HG02943 (cell line): Measurements from ENCODE around the gene DNPEP.

Experiments
- ATAC-seq: cut with Tn5 transposase; IDR thresholded peaks from one replicate; pipeline ENCODE4 v1.9.1; 2021; ENCODE audit warnings: mild to moderate bottlenecking, low read depth, moderate library complexity; ENCODE audit not compliant: unreplicated experiment

The DNPEP gene

DNA sequence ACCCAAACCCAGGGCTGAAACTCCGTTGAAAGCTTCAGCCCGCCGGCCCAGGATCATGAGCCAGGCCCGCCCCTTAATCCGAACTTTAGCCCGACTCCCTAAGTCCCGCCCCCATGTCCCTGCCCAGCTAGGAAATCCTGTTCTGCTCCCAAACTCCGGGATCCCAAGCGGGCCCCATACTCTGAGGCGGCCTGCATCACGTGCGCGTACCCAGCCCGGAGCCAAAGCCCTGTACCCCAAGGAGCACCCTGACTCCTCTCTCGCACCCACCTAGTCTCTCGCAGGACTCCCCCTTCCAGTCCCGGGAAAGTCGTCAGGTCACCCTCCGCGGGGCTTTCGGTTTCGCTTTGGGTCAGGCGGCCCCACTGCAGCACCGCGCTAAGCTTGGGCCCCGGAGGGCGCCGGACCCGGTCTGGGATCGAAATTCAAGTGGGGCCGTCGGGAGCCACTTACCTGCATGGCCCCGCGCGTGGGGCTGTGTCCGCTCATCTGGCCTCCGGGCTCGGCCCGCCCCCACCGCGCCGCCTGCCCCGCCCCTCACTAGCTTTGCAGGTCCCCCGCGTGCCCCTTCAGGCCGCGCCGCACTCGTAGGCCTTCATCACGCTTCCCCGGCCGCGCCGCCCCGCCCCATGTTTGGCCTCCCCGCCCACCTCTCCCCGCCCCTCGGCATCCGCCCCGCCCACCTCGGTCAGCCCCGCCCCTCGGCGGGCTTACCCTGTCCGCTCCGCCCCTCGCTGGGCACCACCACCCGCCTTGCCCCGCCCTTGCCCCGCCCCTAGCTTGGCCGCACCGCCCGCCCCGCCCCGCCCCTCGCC, at the start of gene DNPEP:
Gene DNPEP, minus strand, starts transcription at position 607 of the 815 bp plus-strand sequence. Its CDS starts 118 bp downstream, at position 489.
- peak; percentile 59 for ATAC-seq

DNA sequence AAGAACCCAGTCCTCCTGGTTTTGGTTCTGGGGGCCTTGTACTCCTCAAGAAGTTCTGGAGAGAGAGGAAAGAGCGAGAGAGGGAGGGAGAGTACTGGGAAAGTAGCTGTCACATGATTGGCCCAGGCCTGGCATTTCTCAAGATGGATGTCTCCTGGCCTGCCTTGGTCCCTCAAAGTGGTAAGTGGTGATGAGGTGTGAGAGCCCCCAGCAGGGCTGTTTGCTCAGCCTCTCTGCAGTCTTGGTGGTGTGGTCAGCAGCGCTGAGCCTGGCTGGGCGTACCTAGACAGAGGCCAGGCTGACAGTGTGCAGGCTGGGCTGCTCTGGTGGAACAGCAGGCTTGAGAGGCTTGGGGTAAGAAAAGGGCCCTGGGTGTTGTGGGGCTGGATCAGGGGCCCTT, 49.4 kb upstream of the DNPEP start:
- no peak for ATAC-seq

DNA sequence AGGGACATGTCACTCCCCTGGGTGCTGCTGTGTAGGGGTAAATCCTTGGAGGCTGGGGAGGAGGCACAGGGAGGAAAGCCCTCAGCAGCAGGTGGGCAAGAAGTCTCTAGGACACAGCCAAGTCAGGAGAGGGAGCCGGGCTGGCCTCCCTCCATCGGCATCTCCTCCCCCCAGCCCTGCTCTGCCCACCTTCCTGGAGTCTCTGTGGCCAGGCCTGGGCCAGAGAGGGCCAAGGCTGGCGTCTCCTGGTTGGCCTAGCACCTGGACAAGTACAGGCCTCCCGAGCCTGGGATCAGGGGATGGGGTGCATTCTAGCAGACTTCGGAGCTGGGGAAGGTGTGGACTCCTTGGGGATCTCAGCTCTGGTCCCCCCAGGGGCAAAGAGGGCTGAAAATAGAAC, 48.8 kb upstream of the DNPEP start:
- no peak for ATAC-seq

DNA sequence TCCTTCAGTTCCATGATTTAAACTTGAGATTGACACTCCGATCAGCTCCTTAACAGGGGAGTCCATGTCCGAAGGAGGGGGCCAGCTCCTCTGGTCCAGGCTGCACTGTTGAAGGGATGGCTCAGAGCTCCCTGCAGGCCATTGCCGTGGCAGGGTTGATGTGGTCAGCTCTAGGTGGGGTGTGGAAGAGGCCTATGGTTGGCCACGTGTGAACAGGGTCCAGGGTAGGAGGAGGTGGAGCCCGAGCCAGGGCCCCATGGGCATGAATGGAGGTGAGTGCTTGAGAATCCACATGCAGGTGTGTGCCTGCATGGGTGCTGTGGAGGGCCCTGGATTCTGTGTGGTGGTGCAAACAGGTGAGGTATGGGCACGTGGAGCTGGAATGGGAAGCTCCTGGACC, 48.0 kb upstream of the DNPEP start:
- no peak for ATAC-seq

DNA sequence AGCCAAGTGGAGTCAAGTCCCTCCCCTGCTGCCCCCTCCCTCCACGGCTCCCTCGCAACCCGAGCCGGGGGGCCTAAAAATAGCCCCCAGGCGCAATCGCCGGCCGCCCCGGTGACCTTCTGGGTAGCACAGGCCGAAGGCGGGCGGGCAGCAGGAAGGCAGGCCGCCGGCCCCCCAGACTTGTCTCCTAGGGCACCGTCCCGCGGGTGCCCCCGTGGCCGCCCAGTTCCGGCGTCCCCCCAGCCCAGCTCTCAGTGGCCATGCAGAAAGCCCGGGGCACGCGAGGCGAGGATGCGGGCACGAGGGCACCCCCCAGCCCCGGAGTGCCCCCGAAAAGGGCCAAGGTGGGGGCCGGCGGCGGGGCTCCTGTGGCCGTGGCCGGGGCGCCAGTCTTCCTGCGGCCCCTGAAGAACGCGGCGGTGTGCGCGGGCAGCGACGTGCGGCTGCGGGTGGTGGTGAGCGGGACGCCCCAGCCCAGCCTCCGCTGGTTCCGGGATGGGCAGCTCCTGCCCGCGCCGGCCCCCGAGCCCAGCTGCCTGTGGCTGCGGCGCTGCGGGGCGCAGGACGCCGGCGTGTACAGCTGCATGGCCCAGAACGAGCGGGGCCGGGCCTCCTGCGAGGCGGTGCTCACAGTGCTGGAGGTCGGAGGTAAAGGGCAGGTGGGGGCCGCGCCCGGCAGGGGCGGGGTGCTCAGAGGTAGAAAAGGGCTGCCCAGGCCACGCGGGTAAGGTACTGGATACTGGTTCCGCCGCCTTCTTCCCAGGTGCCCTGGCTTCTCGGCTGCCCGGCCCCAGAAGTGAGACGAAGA, 47.2 kb upstream of the DNPEP start, which contains the start of gene SPEG:
Gene SPEG, plus strand, starts transcription at position 126 of the 808 bp plus-strand sequence. Its CDS starts 135 bp downstream, at position 261.
- ATAC-seq = no peak

DNA sequence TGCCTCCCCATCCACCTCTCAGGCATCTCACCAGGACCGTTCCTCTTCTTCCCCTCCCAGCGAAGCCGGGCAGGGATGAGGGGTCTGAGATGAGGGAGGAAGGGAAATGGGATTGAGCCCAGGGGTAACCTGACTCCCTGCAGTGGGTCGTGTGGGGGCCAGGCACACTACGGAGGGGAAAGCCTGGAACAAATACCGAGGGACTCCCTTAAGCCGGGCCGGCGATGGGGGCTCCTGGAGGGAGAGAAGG, 46.7 kb upstream of the DNPEP start:
- no peak for ATAC-seq

DNA sequence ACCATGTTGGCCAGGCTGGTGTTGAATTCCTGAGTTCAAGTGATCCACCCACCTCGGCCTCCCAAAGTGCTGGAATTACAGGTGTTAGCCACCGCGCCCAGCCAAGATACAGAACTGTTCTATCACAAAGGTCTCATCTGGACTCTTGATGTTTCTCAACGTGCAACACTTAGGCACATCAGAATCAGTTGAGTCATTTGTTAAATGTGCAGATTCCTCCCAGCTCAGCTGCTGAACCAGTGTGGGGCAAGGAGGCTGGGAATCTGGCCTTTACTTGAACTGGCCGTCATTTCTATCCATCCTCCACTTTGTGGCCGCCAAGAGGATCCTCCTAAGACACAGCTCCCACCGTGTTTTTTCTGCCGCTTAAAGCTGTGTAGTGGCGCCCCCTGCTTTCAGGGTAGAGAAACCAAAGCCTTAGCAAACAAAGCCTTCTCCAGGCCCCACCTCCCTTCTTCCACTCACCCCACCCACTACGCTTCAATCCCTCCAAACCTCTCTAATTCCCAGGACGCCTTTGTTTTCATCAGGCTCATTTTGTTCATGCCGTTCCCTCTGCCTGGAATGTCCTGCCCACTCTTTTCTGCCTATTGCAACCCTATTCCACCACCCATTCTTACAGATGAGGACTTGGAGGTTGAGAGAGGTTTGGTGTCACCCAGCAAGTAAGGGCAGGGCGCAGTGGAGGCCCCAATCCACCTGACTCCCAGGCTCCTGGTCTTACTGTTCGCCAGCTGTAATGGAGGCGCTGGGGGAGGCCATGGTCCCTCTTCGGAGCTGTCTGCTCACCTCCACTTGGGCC, 46.2 kb upstream of the DNPEP start:
- ATAC-seq = no peak

DNA sequence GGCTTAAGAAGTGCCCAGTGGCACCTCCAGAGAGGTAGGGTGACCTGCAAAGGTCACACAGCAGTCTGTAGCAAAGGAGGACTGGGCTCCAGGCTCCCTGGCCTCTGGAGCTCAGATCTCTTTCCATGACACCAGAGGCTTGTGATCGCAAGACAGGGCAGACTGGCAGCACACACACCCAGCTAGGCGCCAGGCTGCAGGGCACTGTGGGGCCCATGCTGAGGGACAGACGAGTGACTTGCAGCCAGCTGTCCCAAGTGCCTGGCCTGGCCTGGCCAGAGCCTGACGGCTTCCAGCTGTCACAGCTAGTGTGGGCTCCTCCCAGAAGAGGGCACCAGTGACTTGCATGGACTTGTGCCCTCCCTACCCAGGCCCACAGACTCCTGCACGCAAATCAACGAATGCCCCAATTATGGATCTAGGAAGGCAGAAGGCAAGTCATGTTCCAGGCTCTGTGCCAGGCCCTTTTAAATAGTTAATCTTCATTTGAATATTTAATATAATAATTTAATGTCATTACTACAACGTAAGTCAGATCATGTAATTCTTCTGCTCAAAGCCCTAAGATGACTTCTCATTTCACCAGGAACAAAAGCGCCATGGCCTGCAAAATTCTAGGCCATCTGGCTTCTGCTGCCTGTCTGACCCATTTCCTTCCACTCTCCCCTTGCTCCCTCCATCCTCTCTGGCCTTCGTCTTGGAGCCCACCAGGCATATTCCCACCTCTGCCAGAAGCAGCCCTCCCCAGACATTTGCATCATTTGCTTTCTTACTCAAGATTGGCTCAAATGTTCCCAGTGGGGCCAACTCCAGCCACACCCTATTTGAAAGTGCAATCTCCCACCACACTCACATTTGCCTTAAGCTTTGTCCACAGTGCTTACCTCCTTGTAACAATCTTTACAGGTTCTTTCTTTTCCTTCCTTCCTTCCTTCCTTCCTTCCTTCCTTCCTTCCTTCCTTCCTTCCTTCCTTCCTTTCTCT, 43.2 kb upstream of the DNPEP start:
- no peak for ATAC-seq

DNA sequence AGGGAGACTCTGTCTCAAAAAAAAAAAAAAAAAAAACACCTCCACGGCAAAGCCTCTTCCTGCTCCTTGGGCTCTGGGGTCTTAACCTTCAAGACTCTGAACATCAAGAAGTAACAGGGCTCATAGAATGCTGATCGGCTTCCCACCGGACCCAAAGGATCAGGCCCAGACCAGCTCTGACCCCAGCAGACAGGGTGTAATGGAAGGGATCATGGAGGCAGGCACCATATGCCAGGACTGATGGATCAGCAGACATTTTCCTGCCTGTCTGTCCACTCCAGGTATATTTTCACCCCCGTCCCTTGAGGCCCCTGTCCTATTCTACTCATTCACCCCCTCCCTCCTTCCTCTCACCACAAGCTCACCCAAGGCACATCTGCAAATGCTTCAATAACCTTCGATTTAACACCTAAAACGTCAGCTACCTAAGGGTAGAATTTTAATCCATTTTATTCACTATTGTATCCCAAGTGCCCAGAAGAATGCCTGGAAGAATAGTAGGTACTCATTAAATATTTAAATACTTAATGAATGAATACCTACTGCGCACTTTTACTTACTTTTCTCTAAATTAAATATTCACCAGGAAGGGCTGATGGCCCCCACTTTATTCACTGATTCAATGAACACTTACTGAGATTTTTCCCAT, 42.4 kb upstream of the DNPEP start:
- no peak for ATAC-seq

DNA sequence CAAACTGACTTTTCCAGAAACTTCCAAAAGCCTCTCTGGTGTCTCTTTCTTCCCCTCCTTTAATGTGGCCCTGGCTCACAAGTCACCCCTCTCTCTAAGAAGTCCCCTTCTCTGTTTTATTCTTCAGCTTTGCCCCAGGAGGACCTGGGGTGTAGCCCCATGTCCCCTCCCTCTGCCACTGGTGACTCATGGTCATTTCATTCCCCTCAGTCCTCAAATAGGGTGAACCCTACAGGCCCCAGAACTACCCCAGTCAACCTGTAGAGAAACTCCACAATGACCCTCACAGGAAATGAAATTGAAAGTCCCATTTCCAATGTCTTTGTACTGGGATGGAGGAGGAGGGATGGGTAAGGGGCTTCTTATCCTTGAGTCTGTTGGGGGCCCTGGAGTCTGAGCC, 40.8 kb upstream of the DNPEP start:
- no peak for ATAC-seq

DNA sequence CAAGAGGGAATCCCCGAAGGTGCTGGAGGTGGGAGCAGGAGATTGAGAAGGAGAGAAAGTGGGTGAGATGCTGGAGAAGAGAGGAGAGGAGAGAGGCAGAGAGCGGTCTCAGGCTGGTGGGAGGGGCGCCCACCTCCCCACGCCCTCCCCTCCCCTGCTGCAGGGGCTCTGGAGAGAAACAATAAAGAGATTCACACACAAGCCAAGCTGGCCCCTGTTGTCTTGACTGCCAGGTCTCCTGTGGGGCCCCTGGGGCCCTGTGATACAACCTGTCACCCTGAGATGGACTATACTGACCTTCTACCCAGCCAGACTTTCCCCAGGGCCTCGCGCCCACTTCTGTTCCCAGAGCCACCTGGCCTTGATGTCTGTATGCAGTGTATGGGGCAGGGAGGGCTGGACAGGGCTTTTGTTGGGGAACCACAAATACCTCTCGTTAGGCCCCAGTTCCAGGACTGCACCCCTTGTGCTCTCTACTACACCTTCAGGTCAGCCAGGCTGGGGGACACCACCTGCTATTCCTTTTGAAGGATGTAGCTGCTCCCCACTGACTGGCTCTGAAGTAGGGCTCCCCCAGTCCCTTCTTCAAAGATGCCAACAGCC, 38.9 kb upstream of the DNPEP start:
- no peak for ATAC-seq

DNA sequence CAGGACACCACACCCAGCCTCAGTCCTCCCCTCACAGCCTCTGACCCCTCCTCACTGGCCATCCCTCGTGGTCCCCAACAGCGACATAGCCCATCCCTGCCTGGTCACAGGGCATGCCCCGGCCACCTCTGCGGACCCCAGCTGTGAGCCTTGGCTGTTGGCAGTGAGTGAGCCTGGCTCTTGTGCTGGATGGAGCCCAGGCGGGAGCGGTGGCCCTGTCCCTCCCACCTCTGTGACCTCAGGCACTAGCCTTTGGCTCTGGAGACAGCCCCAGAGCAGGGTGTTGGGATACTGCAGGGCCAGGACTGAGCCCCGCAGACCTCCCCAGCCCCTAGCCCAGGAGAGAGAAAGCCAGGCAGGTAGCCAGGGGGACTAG, 38.3 kb upstream of the DNPEP start:
- no peak for ATAC-seq

DNA sequence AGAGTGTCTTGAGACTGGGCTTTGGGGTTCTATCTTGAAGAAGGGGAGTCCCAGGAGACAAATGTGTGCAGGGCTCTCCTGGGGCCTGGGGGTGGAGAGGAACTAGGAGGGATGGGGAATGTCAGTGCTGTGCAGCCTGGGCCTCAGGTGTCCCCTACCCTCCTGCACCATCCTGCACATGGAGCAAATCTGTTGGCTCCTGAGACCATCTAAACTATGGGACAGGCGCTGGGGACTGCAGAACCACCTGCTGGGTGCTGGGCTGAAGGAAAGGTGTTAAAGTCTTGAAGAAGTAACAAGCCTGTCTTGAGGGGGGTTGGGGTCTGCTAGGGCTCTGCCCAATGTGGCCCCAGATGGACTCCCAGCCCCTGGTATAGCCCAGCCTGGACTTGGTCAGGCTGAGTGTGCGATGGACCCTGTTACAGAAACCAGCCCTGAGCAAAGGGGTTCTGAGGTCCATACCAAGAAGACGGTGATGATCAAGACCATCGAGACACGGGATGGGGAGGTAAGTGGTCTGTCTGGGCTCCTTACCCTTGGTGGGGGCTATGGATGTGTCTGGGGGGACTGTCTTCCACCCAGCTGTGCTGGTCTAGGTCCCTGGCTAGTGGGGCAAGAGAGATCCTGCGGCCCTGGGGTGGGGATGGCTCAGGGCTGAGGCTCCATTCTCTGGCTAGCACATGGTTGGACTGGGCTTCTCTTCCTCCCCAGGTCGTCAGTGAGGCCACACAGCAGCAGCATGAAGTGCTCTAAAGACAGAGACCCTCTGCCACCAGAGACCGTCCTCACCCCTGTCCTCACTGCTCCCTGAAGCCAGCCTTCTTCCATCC, 37.7 kb upstream of the DNPEP start:
- no peak for ATAC-seq

DNA sequence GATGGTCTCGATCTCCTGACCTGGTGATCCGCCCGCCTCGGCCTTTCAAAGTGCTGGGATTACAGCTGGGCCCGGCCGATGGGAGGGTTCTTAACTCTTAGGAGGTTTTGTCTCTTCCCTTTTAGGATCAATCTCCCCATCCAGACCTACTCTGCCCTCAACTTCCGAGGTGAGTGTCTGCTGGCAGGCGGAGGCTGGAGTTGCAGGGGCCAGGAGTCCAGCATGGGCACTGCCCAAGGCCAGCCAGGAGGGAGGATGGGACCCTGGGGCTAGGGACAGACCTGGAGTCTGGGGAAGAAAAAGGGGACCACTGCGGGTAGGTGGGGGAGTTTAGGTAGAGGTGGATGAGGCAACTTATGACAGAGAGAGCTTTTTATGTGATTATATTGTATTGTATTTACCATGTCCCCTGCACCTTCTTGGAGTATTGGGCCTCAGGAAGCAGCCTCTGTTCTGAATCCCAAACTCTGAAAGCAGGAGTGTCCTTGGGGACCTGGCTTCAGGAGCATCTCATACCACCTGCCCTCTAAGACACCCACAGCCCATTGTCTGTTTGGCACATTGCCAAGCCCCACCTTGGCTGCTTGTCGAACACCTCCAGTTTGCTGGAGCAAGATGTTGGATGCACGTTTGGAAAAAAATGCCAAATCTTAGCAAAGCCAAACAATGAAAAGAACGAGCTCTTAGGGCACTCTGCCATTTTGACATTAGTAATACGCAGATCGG, 36.1 kb upstream of the DNPEP start:
- ATAC-seq = no peak

DNA sequence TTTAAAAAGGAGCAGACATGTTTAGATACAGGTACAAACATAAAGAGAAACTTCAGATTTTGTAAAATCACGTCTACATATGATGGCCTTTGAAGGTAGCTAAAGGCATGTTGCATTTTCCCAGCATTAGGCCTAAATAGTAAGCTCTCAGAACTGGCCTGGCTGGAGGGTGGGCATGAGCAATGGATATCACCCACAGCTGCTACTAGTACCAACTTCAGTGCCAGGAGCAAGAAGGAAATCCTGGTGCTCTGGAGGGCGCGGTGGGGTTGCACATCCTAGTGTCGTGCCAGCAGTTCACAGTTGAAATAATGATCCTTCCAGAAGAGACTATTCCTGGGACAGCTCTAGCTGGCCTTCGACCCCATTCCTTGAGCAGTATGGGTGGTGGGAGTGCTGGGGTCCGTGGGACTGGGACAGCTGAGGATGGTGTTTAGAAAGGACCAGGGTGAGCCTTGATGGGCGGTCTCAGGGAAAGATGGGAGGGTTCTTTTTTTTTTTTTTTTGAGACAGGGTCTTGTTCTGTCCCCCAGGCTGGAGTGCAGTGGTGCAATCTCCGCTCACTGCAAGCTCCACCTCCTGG, 35.3 kb upstream of the DNPEP start:
- no peak for ATAC-seq

DNA sequence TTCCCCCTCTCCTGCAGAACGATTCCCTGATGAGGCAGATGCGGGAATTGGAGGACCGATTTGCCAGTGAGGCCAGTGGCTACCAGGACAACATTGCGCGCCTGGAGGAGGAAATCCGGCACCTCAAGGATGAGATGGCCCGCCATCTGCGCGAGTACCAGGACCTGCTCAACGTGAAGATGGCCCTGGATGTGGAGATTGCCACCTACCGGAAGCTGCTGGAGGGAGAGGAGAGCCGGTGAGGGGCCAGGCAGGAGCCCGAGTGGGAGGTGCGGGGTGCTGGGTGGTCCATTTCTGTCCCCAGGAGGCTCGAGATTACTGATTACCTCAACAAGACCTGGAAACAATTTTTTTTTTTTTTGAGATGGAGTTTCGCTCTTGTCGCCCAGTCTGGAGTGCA, 33.6 kb upstream of the DNPEP start:
- no peak for ATAC-seq

DNA sequence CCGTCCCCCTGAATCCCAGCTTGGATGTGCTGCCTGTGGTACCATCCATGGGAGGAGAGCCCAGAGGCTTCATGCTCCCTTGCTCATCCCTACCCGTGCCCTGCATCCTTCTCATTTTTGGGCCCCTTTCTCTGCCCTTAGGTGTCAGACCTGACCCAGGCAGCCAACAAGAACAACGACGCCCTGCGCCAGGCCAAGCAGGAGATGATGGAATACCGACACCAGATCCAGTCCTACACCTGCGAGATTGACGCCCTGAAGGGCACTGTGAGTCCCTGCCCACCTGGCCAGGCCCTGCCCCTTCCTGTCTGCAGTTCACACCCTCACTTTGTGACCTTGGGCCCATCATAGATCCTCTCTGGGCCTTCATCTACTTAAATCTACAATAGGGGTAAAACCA, 33.0 kb upstream of the DNPEP start:
- no peak for ATAC-seq
